T-cell (primary cell): ENCODE data around the gene ACIN1. TPM values are rescaled to one million over a fixed set of nuclear protein-coding genes. Genes with fewer than 3 reads are reported as not detected.

Source experiments
- ATAC-seq, 4 experiments: fragments of 200-7000 bp in 3 of 4; fragments of 150-1000 bp in 1 of 4; cut with Tn5 transposase; replicated peaks in 1 of 4; 1 replicate in 3 of 4; 2 replicates in 1 of 4; pipeline ENCODE4 v1.10.0; 2021; ENCODE audit warnings: moderate library complexity in 3 of 4, mild to moderate bottlenecking in 2 of 4, moderate number of reproducible peaks in 1 of 4
- CTCF ChIA-PET, 2 donors: fragments of 300-600 bp; sonication (Branson Sonifier 250); formaldehyde crosslinking; loops; one replicate each; lab custom pipeline; 2022; ENCODE audit warnings: antibody characterized with exemption in 2 of 2; lab: Charles Lee
- POLR2A ChIA-PET, 2 donors: fragments of 300-600 bp; sonication (Branson Sonifier 250); formaldehyde crosslinking; loops; one replicate each; lab custom pipeline; 2022; ENCODE audit warnings: antibody characterized with exemption in 2 of 2; lab: Charles Lee
- DNase-seq, 35 experiments: peaks; one replicate each; pipeline versions ENCODE4 v3.0.0 to v3.0.0-alpha.2; 2013 to 2023
- H3K27ac ChIP-seq: one replicate; pipeline ENCODE4 v1.5.1; 2013; ENCODE audit warnings: low read length
- H3K27me3 ChIP-seq, 2 experiments: replicated peaks in 1 of 2; 1 replicate in 1 of 2; 2 replicates in 1 of 2; pipeline versions ENCODE4 v1.6.1 to v1.7.0; 2013; ENCODE audit warnings: low read length in 1 of 2, mixed read lengths in 1 of 2; ENCODE audit not compliant: control insufficient read depth in 2 of 2, insufficient read depth in 2 of 2; ENCODE audit errors: extremely low read depth in 1 of 2
- H3K36me3 ChIP-seq, 2 donors: 1 replicate in 1 of 2; 2 replicates in 1 of 2; pipeline versions ENCODE4 v1.6.1 to v1.7.0; 2013; ENCODE audit warnings: low read length in 1 of 2; ENCODE audit not compliant: control insufficient read depth in 2 of 2, insufficient read depth in 1 of 2; ENCODE audit errors: extremely low read depth in 1 of 2
- H3K4me1 ChIP-seq, 2 experiments: 1 replicate in 1 of 2; 2 replicates in 1 of 2; pipeline versions ENCODE4 v1.6.1 to v1.7.0; 2013; ENCODE audit warnings: low read length in 2 of 2, mixed read lengths in 1 of 2; ENCODE audit not compliant: insufficient read depth in 2 of 2, control insufficient read depth in 1 of 2; ENCODE audit errors: extremely low read depth in 1 of 2
- H3K4me3 ChIP-seq, 2 donors: 1 replicate in 1 of 2; 2 replicates in 1 of 2; pipeline versions ENCODE4 v1.5.1 to v1.7.0; 2013; ENCODE audit warnings: mild to moderate bottlenecking in 2 of 2, low read length in 1 of 2, moderate library complexity in 1 of 2; ENCODE audit not compliant: control insufficient read depth in 1 of 2; ENCODE audit errors: extremely low read depth in 1 of 2
- H3K9me3 ChIP-seq: 2 replicates; pipeline ENCODE4 v1.7.0; 2013
- H3K27ac Mint-ChIP-seq, 2 donors: one replicate each; pipeline ENCODE4 v1.8.0; 2020 to 2021; ENCODE audit warnings: mild to moderate bottlenecking in 2 of 2, mixed read lengths in 2 of 2
- H3K27me3 Mint-ChIP-seq, 2 donors: one replicate each; pipeline ENCODE4 v1.8.0; 2021 to 2022; ENCODE audit warnings: mixed read lengths in 2 of 2
- H3K36me3 Mint-ChIP-seq: one replicate; pipeline ENCODE4 v1.8.0; 2021; ENCODE audit warnings: mixed read lengths
- H3K4me1 Mint-ChIP-seq, 3 donors: one replicate each; pipeline ENCODE4 v1.8.0; 2020 to 2022; ENCODE audit warnings: mixed read lengths in 3 of 3, mild to moderate bottlenecking in 1 of 3
- H3K4me3 Mint-ChIP-seq, 3 donors: one replicate each; pipeline ENCODE4 v1.8.0; 2020 to 2022; ENCODE audit warnings: mild to moderate bottlenecking in 3 of 3, mixed read lengths in 3 of 3, moderate library complexity in 3 of 3
- H3K9me3 Mint-ChIP-seq, 3 donors: one replicate each; pipeline ENCODE4 v1.8.0; 2020 to 2022; ENCODE audit warnings: mixed read lengths in 3 of 3
- WGBS: methylation state at CpG from one replicate; pipeline ENCODE4 v1.1.5; 2013; ENCODE audit warnings: missing lambda C conversion rate; ENCODE audit not compliant: insufficient coverage; 5-methylcytosine and 5-hydroxymethylcytosine counted together
- total RNA-seq, 35 experiments: library from RNA in 6 of 35; stranded (reverse) in 6 of 35; fragments of 120-200 nt in 1 of 35; gene quantifications; one replicate each; pipeline versions ENCODE4 v1.2.1 to v1.2.4 and lab custom pipeline; 2013 to 2026

ACIN1 gene
- total RNA-seq, 5 donors from 2014 or later (not counting 1 experiment from before 2014, with no cell fraction given), result 277 to 326 (median 290) TPM

GRCh38 chr14:23104591-23105347 is 9.8 kb upstream of the ACIN1 start, which contains the start of gene CIROP:
CIROP (minus strand) TSS chr14:23104989; CDS start chr14:23104920, 69 bp downstream.
- Mint-ChIP-seq H3K4me1 (peaks cover 2 to 6% (median 4%) of the 10 kb centered on the region in 3 donors), H3K27ac (no peak within 1 kb of the TSS), H3K9me3 (no peaks in the 10 kb centered on the region), H3K27me3 (no peaks in the 10 kb centered on the region), H3K4me3 (no peak within 1 kb of the TSS), H3K36me3 (no peaks in the 10 kb centered on the region)
- Histone ChIP-seq H3K9me3 (no peaks in the 10 kb centered on the region), H3K4me1 (no peaks in the 10 kb centered on the region), H3K27me3 (no peaks in the 10 kb centered on the region), H3K27ac (no peak within 1 kb of the TSS), H3K4me3 (no peak within 1 kb of the TSS), H3K36me3 (no peaks in the 10 kb centered on the region)
- DNase-seq (no peak), ATAC-seq (no peak)
- 95% methylated on average over 5 of the region's 11 CpGs for WGBS
- POLR2A ChIA-PET, result no interaction called here
- CTCF ChIA-PET, result no interaction called here

GRCh38 chr14:23104070-23104590 is 9.2 kb upstream of the ACIN1 start:
- POLR2A ChIA-PET, result interaction anchor here in 1 of 2 donors (0.6 kb wide), 1 partner anchor 154 kb away, joined by 5 read pairs; no protein-coding TSS in a partner anchor
- Mint-ChIP-seq H3K9me3 (no peaks in the 10 kb centered on the region), H3K4me1 (peaks cover 6 to 12% (median 7%) of the 10 kb centered on the region in 3 donors), H3K36me3 (peaks cover 4% of the 10 kb centered on the region), H3K27ac (no peak overlapping the region), H3K27me3 (no peaks in the 10 kb centered on the region), H3K4me3 (no peak overlapping the region)
- CTCF ChIA-PET, result no interaction called here
- H3K36me3 ChIP-seq, result peaks cover 0 to 2% of the 10 kb centered on the region in 2 donors
- H3K9me3 ChIP-seq, result no peaks in the 10 kb centered on the region
- no peak for ATAC-seq
- DNase-seq, result no peak
- 88% methylated on average over 4 of the region's 6 CpGs for WGBS
- H3K4me1 ChIP-seq, result no peaks in the 10 kb centered on the region
- no peak overlapping the region for H3K4me3 ChIP-seq
- H3K27me3 ChIP-seq, result no peaks in the 10 kb centered on the region
- no peak overlapping the region for H3K27ac ChIP-seq

- no peaks in the 10 kb centered on the region for H3K9me3 Mint-ChIP-seq
- H3K4me3 Mint-ChIP-seq, result no peak overlapping the region
- H3K27ac Mint-ChIP-seq, result no peak overlapping the region
- Histone ChIP-seq H3K9me3 (no peaks in the 10 kb centered on the region), H3K27me3 (no peaks in the 10 kb centered on the region), H3K36me3 (peaks cover 0 to 7% of the 10 kb centered on the region in 2 donors), H3K4me3 (no peak overlapping the region), H3K27ac (no peak overlapping the region), H3K4me1 (no peaks in the 10 kb centered on the region)
- no peak for ATAC-seq
- H3K4me1 Mint-ChIP-seq, result peaks cover 8 to 14% (median 9%) of the 10 kb centered on the region in 3 donors
- no peaks in the 10 kb centered on the region for H3K27me3 Mint-ChIP-seq
- CTCF ChIA-PET, result no interaction called here
- no peak for DNase-seq
- peaks cover 10% of the 10 kb centered on the region for H3K36me3 Mint-ChIP-seq
- WGBS, result 100% methylated on average over 1 of the region's 4 CpGs
- POLR2A ChIA-PET, result interaction anchor here in 1 of 2 donors (0.6 kb wide), 1 partner anchor 155 kb away, joined by 5 read pairs; no protein-coding TSS in a partner anchor
Measured at GRCh38 chr14:23103581-23103980, 8.6 kb upstream of the ACIN1 start.

GRCh38 chr14:23102801-23103200 is 7.9 kb upstream of the ACIN1 start:
- 45% methylated on average over 1 of the region's 2 CpGs for WGBS
- no peak for DNase-seq
- Histone ChIP-seq H3K4me3 (no peak overlapping the region), H3K9me3 (no peaks in the 10 kb centered on the region), H3K27me3 (no peaks in the 10 kb centered on the region), H3K36me3 (peaks cover 0 to 15% of the 10 kb centered on the region in 2 donors), H3K27ac (no peak overlapping the region), H3K4me1 (peaks cover 0 to 2% of the 10 kb centered on the region in 2 experiments)
- H3K4me3 Mint-ChIP-seq, result no peak overlapping the region
- peaks cover 18% of the 10 kb centered on the region for H3K36me3 Mint-ChIP-seq
- CTCF ChIA-PET, result interaction anchor here in 1 of 2 donors (0.5 to 0.6 kb wide), 2 partner anchors 530 to 1977 kb away, joined by 3 to 4 read pairs; no protein-coding TSS in a partner anchor
- no peak for ATAC-seq
- no peak overlapping the region for H3K27ac Mint-ChIP-seq
- H3K27me3 Mint-ChIP-seq, result no peaks in the 10 kb centered on the region
- peaks cover 14 to 17% (median 14%) of the 10 kb centered on the region in 3 donors for H3K4me1 Mint-ChIP-seq
- H3K9me3 Mint-ChIP-seq, result no peaks in the 10 kb centered on the region
- POLR2A ChIA-PET, result interaction anchor here in 1 of 2 donors (0.5 kb wide), 1 partner anchor 217 kb away, joined by 10 read pairs; no protein-coding TSS in a partner anchor

DNA sequence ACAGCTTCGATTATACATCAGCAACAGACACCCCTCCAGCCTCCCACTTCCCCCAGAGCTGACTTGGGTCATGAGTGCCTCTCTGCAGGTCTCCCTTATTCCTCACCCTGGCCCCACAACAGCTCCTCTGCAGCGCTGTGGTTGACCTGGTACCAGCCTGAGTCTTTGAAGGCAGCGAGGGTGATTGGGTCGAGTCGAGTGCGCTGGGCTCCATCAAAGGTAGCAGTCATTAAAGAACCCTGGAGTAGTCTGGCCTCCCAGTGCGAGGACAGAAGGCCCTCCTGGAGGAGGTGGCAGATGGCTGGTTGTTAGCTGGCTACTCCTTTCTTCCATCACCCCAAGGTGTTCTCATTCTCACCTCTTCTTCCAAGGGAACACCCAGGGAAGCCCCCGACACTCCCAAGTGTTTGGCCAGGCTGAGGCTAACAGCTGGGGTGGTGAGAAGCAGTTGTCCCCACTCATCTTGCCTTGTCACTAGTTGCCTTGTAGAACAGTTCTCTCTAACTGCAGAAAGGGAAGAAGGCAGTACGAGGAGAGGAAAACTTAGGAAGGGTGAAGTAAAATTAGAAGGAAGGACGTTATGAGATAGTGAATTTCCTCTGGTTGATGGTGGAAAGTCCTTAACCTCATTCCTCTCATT is 7.2 kb upstream of the ACIN1 start:
- Histone ChIP-seq H3K4me1 (peaks cover 2 to 5% of the 10 kb centered on the region in 2 experiments), H3K27ac (no peak overlapping the region), H3K36me3 (peaks cover 0 to 20% of the 10 kb centered on the region in 2 donors), H3K9me3 (no peaks in the 10 kb centered on the region), H3K4me3 (no peak overlapping the region), H3K27me3 (no peaks in the 10 kb centered on the region)
- Mint-ChIP-seq H3K27me3 (no peaks in the 10 kb centered on the region), H3K36me3 (peaks cover 23% of the 10 kb centered on the region), H3K4me3 (no peak overlapping the region), H3K4me1 (peaks cover 14 to 24% (median 21%) of the 10 kb centered on the region in 3 donors), H3K9me3 (no peaks in the 10 kb centered on the region), H3K27ac (no peak overlapping the region)
- CTCF ChIA-PET, result interaction anchor here in 1 of 2 donors (0.6 kb wide), 1 partner anchor 1976 kb away, joined by 3 read pairs; no protein-coding TSS in a partner anchor
- ATAC-seq, result no peak
- 100% methylated on average over 1 of the region's 10 CpGs for WGBS
- no peak for DNase-seq
- POLR2A ChIA-PET, result interaction anchor here (0.5 kb wide), 2 partner anchors 43 to 217 kb away, joined by 4 to 10 read pairs; no protein-coding TSS in a partner anchor
